GM12878 (cell line): ENCODE measurements around the gene DOP1A. TPM values are rescaled to one million over a fixed set of nuclear protein-coding genes. Genes with fewer than 3 reads are reported as not detected.

ENCODE experiments used
- ATAC-seq: fragments of 200-7000 bp; cut with Tn5 transposase; 3 replicates; pipeline ENCODE4 v1.9.1; 2020; ENCODE audit warnings: mild to moderate bottlenecking, moderate library complexity
- BruUV-seq: library from RNA; stranded (reverse); fragments of 400-500 nt; replicated peaks from 2 replicates; lab custom pipeline; 2021; lab: Mats Ljungman, UMichigan
- CTCF ChIA-PET: fragments of 300-600 bp; sonication (Branson Sonifier 250); formaldehyde crosslinking; extraction: SDS; loops from one replicate; lab custom pipeline; 2021; ENCODE audit warnings: inconsistent platforms; lab: Yijun Ruan, JAX
- POLR2A ChIA-PET: fragments of 350-600 bp; formaldehyde crosslinking; extraction: SDS; loops from one replicate; lab custom pipeline; 2021; ENCODE audit warnings: inconsistent platforms; lab: Charles Lee
- RAD21 ChIA-PET: fragments of 300-600 bp; sonication (Branson Sonifier 250); formaldehyde crosslinking; loops from one replicate; lab custom pipeline; 2023; ENCODE audit warnings: antibody characterized with exemption; ENCODE audit not compliant: unreplicated experiment; lab: Charles Lee
- SMC1A ChIA-PET: fragments of 300-600 bp; sonication (Branson Sonifier 250); formaldehyde crosslinking; loops from one replicate; lab custom pipeline; 2023; ENCODE audit not compliant: unreplicated experiment, uncharacterized antibody; lab: Charles Lee
- DNase-seq: peaks from one replicate; pipeline ENCODE4 v3.0.0-alpha.2; 2011; ENCODE audit warnings: low read depth, low spot score
- FAIRE-seq: peaks from 3 replicates; lab custom pipeline; 2011; peaks lifted over from hg19 to GRCh38; lab: Jason Lieb, UNC
- H2AFZ ChIP-seq: 2 replicates; pipeline ENCODE4 v1.6.0; 2011; ENCODE audit warnings: low read depth, low read length, control low read depth; ENCODE audit not compliant: control insufficient read depth
- H3K27ac ChIP-seq: 2 replicates; pipeline ENCODE4 v1.5.1; 2011; ENCODE audit warnings: control low read depth; ENCODE audit not compliant: control insufficient read depth, insufficient read depth
- H3K27me3 ChIP-seq, 2 experiments: replicated peaks in 1 of 2; 2 replicates each; pipeline versions ENCODE4 v1.6.0 to v1.6.1; 2011; ENCODE audit warnings: low read length in 1 of 2; ENCODE audit not compliant: control insufficient read depth in 2 of 2, insufficient read depth in 2 of 2
- H3K36me3 ChIP-seq, 2 experiments: 2 replicates each; pipeline ENCODE4 v1.5.1; 2011; ENCODE audit warnings: low read length in 1 of 2; ENCODE audit not compliant: control insufficient read depth in 2 of 2, insufficient read depth in 2 of 2
- H3K4me1 ChIP-seq: 2 replicates; pipeline ENCODE4 v1.6.1; 2011; ENCODE audit warnings: mild to moderate bottlenecking, low read length, moderate library complexity, mixed read lengths; ENCODE audit not compliant: control insufficient read depth, insufficient read depth
- H3K4me2 ChIP-seq: 2 replicates; pipeline ENCODE4 v1.6.0; 2011; ENCODE audit warnings: control low read depth; ENCODE audit not compliant: control insufficient read depth, insufficient read depth
- H3K4me3 ChIP-seq: fragments of 200-600 bp; sonication (generic); 2 replicates; pipeline ENCODE4 v1.5.1; 2016
- H3K79me2 ChIP-seq: 2 replicates; pipeline ENCODE4 v1.6.0; 2011; ENCODE audit warnings: low read length; ENCODE audit not compliant: control insufficient read depth, insufficient read depth
- H3K9ac ChIP-seq: 2 replicates; pipeline ENCODE4 v1.8.0; 2011; ENCODE audit warnings: low read length, control low read depth, mixed read lengths; ENCODE audit not compliant: control insufficient read depth, insufficient read depth
- H3K9me3 ChIP-seq: replicated peaks from 3 replicates; pipeline ENCODE4 v1.5.1; 2011; ENCODE audit warnings: mild to moderate bottlenecking, low read length; ENCODE audit not compliant: control insufficient read depth, insufficient read depth
- H4K20me1 ChIP-seq: 2 replicates; pipeline ENCODE4 v1.6.0; 2011; ENCODE audit not compliant: control insufficient read depth, insufficient read depth
- BACH1 ChIP-seq: fragments of 450-650 bp; IDR thresholded peaks from 2 replicates; pipeline ENCODE4 v1.6.1; 2017; ENCODE audit warnings: mild to moderate bottlenecking, borderline replicate concordance
- CREB1 ChIP-seq: IDR thresholded peaks from 2 replicates; pipeline ENCODE4 v1.6.1; 2012; ENCODE audit warnings: low read depth, mild to moderate bottlenecking, inconsistent platforms
- EGR1 ChIP-seq, 2 experiments: IDR thresholded peaks; 1 replicate in 1 of 2; 2 replicates in 1 of 2; pipeline ENCODE4 v1.6.1; 2011 to 2012; ENCODE audit warnings: low read depth in 2 of 2, low read length in 2 of 2, borderline replicate concordance in 1 of 2, mild to moderate bottlenecking in 1 of 2, moderate library complexity in 1 of 2
- GABPA ChIP-seq: IDR thresholded peaks from 2 replicates; pipeline ENCODE4 v1.6.1; 2014; ENCODE audit warnings: antibody characterized with exemption, low read depth, mild to moderate bottlenecking, inconsistent platforms
- HDAC6 ChIP-seq: fragments of 200-600 bp; sonication (generic); IDR thresholded peaks from one replicate; pipeline ENCODE4 v1.8.0; 2017; ENCODE audit warnings: antibody characterized with exemption; ENCODE audit not compliant: unreplicated experiment
- KAT2A ChIP-seq: conservative IDR thresholded peaks from 2 replicates; pipeline ENCODE4 v1.6.1; 2011; ENCODE audit warnings: low read depth, low read length; ENCODE audit not compliant: control insufficient read depth
- MXI1 ChIP-seq: fragments of 150-350 bp; IDR thresholded peaks from 2 replicates; pipeline ENCODE4 v1.6.1; 2011; ENCODE audit warnings: low read depth, mild to moderate bottlenecking, inconsistent platforms, low read length, improper control_type of control experiment
- POLR2A ChIP-seq: IDR thresholded peaks from 2 replicates; pipeline ENCODE4 v1.6.1; 2011; ENCODE audit warnings: low read depth, mild to moderate bottlenecking, low read length
- POLR2AphosphoS2 ChIP-seq: IDR thresholded peaks from 2 replicates; pipeline ENCODE4 v1.6.1; 2011; ENCODE audit warnings: low read depth, mild to moderate bottlenecking, low read length, improper control_type of control experiment, moderate library complexity
- RAD21 ChIP-seq: IDR thresholded peaks from 2 replicates; pipeline ENCODE4 v1.6.1; 2011; ENCODE audit warnings: mild to moderate bottlenecking, low read depth, low read length, moderate library complexity; ENCODE audit not compliant: insufficient read depth
- WGBS: methylation state at CpG from one replicate; pipeline ENCODE4 v1.1.6; 2016; ENCODE audit warnings: low lambda C conversion rate; ENCODE audit not compliant: insufficient replicate concordance, insufficient coverage; ENCODE audit errors: missing lambda C conversion rate; 5-methylcytosine and 5-hydroxymethylcytosine counted together
- in situ Hi-C: fragments of 300-500 bp; cut with MboI; formaldehyde crosslinking; loops from 9 replicates; pipeline ENCODE4 v1.14.3; 2018; ENCODE audit warnings: mixed read lengths
- intact Hi-C: fragments of 100-400 bp; cut with micrococcal nuclease; formaldehyde crosslinking; loops from one replicate; pipeline ENCODE4 v1.14.2; 2022; ENCODE audit not compliant: unreplicated experiment
- polyA plus RNA-seq, 11 experiments: library from polyadenylated mRNA; depleted of rRNA in 4 of 11; unstranded in 6 of 11; stranded (reverse) in 5 of 11; fragments of >200 nt; fragmentation: Nextera tagmentation in 4 of 11; fragmentation: Illumina TruSeq in 1 of 11; extraction: Ambion mirVana in 4 of 11; extraction: Trizol in 1 of 11; gene quantifications; 1 replicate in 1 of 11; 2 replicates in 10 of 11; pipeline versions ENCODE4 v1.2.1 to v1.2.3, GENCODE V29; 2011 to 2016; ENCODE audit warnings: inconsistent platforms in 2 of 11, missing spikeins in 2 of 11, low read depth in 1 of 11
- total RNA-seq, 4 experiments: library from RNA; depleted of rRNA in 3 of 4; stranded (reverse); fragments of >200 nt in 3 of 4; fragmentation: Illumina TruSeq in 1 of 4; extraction: Trizol in 1 of 4; gene quantifications; 2 replicates each; pipeline versions ENCODE4 v1.2.1 to v1.2.3, GENCODE V29; 2013 to 2021
- TF ChIP-seq, protein P1 (sequence below): fragments of 450-650 bp; IDR thresholded peaks from 2 replicates; pipeline ENCODE4 v1.6.1; 2018; ENCODE audit warnings: mild to moderate bottlenecking, low read depth, moderate library complexity; ENCODE audit not compliant: partially characterized antibody
- TF ChIP-seq, protein P2 (sequence below): IDR thresholded peaks from 2 replicates; pipeline ENCODE4 v1.6.1; 2012; ENCODE audit warnings: low read length, inconsistent platforms
- TF ChIP-seq, protein P3 (sequence below): fragments of 450-650 bp; IDR thresholded peaks from 2 replicates; pipeline ENCODE4 v1.6.1; 2017; ENCODE audit warnings: low read depth, mild to moderate bottlenecking, moderate library complexity

DOP1A gene
- total and polyA plus RNA-seq, 10 of the 15 experiments (the other 5 are each of a cell fraction or from before 2014, with no cell fraction given): 1.9 to 22.9 (median 10.3) TPM

DNA sequence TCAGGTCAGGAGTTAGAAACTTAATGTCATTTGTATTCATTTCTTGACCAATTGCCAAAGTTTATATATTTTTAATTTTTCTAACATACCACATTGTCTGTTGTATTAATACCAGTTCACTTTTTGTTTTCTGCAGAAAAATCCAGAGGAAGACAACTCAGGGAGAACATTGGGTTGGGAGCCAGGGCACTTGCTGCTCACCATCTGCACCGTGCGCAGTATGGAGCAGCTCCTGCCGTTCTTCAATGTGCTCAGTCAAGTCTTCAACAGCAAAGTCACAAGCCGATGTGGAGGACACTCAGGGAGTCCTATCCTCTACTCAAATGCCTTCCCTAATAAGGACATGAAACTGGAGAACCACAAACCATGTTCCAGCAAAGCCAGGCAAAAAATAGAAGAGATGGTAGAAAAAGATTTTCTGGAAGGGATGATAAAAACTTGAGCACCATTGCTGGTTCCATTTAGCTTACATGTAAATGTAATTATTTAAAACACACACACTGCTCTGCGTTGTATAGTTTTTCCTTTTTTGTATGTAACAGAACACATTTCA is 100.3 kb downstream of the DOP1A start:
- Histone ChIP-seq H3K9me3 (no peaks in the 10 kb centered on the region), H3K4me3 (no peak overlapping the region), H2AFZ (no peak overlapping the region), H3K9ac (no peak overlapping the region), H3K79me2 (no peaks in the 10 kb centered on the region), H3K4me2 (no peak overlapping the region), H3K27me3 (no peaks in the 10 kb centered on the region), H3K27ac (no peak overlapping the region), H3K4me1 (no peaks in the 10 kb centered on the region), H3K36me3 (peaks cover 5 to 38% of the 10 kb centered on the region in 2 experiments), H4K20me1 (no peaks in the 10 kb centered on the region)
- RAD21 ChIA-PET: no interaction called here
- BruUV-seq: no TSS peak
- CTCF ChIA-PET: interaction anchor here (0.8 to 1.1 kb wide), 3 partner anchors 10 to 54 kb away, joined by 3 read pairs; no protein-coding TSS in a partner anchor
- POLR2A ChIA-PET: interaction anchor here (1.5 kb wide), 1 partner anchor 11 kb away, joined by 3 read pairs; no protein-coding TSS in a partner anchor
- TF ChIP-seq GABPA (no peak), HDAC6 (no peak), CREB1 (no peak), MXI1 (no peak), BACH1 (no peak), POLR2A (no peak), EGR1 (IDR thresholded peaks at IDR 0.05; ENCODE audit: borderline replicate concordance in 1 of 2, low read depth in 2 of 2, low read length in 2 of 2) (no peak), RAD21 (no peak), POLR2AphosphoS2 (no peak), KAT2A (no peak)
- TF ChIP-seq, protein P1, sequence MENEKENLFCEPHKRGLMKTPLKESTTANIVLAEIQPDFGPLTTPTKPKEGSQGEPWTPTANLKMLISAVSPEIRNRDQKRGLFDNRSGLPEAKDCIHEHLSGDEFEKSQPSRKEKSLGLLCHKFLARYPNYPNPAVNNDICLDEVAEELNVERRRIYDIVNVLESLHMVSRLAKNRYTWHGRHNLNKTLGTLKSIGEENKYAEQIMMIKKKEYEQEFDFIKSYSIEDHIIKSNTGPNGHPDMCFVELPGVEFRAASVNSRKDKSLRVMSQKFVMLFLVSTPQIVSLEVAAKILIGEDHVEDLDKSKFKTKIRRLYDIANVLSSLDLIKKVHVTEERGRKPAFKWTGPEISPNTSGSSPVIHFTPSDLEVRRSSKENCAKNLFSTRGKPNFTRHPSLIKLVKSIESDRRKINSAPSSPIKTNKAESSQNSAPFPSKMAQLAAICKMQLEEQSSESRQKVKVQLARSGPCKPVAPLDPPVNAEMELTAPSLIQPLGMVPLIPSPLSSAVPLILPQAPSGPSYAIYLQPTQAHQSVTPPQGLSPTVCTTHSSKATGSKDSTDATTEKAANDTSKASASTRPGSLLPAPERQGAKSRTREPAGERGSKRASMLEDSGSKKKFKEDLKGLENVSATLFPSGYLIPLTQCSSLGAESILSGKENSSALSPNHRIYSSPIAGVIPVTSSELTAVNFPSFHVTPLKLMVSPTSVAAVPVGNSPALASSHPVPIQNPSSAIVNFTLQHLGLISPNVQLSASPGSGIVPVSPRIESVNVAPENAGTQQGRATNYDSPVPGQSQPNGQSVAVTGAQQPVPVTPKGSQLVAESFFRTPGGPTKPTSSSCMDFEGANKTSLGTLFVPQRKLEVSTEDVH: no peak
- TF ChIP-seq, protein P2, sequence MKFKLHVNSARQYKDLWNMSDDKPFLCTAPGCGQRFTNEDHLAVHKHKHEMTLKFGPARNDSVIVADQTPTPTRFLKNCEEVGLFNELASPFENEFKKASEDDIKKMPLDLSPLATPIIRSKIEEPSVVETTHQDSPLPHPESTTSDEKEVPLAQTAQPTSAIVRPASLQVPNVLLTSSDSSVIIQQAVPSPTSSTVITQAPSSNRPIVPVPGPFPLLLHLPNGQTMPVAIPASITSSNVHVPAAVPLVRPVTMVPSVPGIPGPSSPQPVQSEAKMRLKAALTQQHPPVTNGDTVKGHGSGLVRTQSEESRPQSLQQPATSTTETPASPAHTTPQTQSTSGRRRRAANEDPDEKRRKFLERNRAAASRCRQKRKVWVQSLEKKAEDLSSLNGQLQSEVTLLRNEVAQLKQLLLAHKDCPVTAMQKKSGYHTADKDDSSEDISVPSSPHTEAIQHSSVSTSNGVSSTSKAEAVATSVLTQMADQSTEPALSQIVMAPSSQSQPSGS: no peak
- TF ChIP-seq, protein P3, sequence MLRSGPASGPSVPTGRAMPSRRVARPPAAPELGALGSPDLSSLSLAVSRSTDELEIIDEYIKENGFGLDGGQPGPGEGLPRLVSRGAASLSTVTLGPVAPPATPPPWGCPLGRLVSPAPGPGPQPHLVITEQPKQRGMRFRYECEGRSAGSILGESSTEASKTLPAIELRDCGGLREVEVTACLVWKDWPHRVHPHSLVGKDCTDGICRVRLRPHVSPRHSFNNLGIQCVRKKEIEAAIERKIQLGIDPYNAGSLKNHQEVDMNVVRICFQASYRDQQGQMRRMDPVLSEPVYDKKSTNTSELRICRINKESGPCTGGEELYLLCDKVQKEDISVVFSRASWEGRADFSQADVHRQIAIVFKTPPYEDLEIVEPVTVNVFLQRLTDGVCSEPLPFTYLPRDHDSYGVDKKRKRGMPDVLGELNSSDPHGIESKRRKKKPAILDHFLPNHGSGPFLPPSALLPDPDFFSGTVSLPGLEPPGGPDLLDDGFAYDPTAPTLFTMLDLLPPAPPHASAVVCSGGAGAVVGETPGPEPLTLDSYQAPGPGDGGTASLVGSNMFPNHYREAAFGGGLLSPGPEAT: no peak
- intact Hi-C loops (no loop called here), in situ Hi-C loops (no loop called here)
- ATAC-seq (no peak), FAIRE-seq (no peak), DNase-seq (no peak)
- SMC1A ChIA-PET: interaction anchor here (0.7 to 1.7 kb wide), 2 partner anchors 98 to 166 kb away, joined by 4 to 7 read pairs; no protein-coding TSS in a partner anchor
- over 99% methylated on average over 5 of the region's 5 CpGs for WGBS
